ENCODE results near the gene STX16. TPM values are rescaled to one million over a fixed set of nuclear protein-coding genes. Genes with fewer than 3 reads are reported as not detected.

Gene STX16, protein sequence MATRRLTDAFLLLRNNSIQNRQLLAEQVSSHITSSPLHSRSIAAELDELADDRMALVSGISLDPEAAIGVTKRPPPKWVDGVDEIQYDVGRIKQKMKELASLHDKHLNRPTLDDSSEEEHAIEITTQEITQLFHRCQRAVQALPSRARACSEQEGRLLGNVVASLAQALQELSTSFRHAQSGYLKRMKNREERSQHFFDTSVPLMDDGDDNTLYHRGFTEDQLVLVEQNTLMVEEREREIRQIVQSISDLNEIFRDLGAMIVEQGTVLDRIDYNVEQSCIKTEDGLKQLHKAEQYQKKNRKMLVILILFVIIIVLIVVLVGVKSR
- 100 to 1,000 TPM in 1 of 4 donors, 10 to 100 TPM in 3; 42.8 to 126 (median 57.1) TPM for total RNA-seq
- 10 to 100 TPM; 14.6 to 43.8 (median 15.6) TPM for polyA plus RNA-seq

DNA sequence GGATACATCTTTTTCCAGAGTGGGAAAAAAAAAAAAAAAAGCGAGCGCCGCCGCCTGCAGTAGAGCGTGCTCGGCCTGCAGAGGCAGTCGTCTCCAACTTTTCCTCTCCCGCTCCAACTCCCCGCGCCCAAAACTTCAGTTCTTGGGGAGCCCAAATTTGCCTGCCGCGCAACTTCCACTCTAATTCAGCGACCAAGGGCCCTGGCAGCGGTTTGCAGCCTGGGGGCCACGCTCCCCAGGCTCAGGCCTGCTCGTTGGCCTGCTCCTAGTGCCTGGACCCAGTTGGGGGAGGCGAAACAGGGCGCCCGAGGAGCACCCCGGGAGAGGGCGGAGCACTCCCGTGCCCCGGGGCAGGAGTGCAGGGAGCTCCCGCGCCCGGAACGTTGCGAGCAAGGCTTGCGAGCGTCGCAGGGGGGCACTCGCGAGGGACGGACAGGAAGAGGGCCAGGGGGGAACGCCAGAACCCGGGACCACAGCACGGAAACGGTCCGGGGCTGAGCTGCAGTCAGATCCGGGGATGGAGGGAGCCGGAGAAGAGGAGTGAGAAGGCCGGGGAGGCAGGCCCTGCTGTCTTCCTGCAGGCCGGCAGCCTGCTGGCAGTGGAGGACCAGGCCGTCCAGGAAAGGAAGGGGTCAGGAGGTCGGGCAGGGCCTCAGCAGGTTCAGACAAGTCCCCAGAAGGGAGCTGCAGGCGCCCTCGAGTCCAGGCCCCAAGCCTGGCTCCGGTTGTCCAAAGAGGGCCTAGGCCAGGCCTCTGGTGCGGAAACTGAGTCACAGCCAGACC, at the start of gene STX16:
STX16 (plus strand) TSS at position 508 of the 783 bp plus-strand sequence. CDS start 724 bp downstream, outside the sequence.
- peaks cover 0 to 74% (median 60%) of the 10 kb centered on the region in 4 donors for H3K4me1 ChIP-seq
- peak within 1 kb of the TSS; percentile 93 to 96 (median 96) for H3K27ac ChIP-seq
- H3K27me3 ChIP-seq, result no peaks in the 10 kb centered on the region
- H3K4me3 ChIP-seq, result peak within 1 kb of the TSS; percentile 71 to 91 (median 85)
- intact Hi-C loops (cut with DNase I), result loop anchor here (1.0 to 10.0 kb wide), 7 partner anchors 40 to 414 kb away; partner anchors contain the start of genes RAB22A and VAPB
- no peaks in the 10 kb centered on the region for H3K9me3 ChIP-seq
- TF ChIP-seq POLR2A (IDR thresholded peaks at IDR 0.05), result peak; percentile 63 to 66
- TF ChIP-seq EP300 (IDR thresholded peaks at IDR 0.05), result no peak
- peak; percentile 69 to 93 (median 84) for TF ChIP-seq POLR2AphosphoS5 (IDR thresholded peaks at IDR 0.05)
- TF ChIP-seq CTCF (IDR thresholded peaks at IDR 0.05), result peak; percentile 40 to 65 (median 60)
- 0% methylated on average over 49 of the region's 49 CpGs for WGBS, 2 donors
- H3K36me3 ChIP-seq, result no peaks in the 10 kb centered on the region
- peak; percentile 95 for DNase-seq

DNA sequence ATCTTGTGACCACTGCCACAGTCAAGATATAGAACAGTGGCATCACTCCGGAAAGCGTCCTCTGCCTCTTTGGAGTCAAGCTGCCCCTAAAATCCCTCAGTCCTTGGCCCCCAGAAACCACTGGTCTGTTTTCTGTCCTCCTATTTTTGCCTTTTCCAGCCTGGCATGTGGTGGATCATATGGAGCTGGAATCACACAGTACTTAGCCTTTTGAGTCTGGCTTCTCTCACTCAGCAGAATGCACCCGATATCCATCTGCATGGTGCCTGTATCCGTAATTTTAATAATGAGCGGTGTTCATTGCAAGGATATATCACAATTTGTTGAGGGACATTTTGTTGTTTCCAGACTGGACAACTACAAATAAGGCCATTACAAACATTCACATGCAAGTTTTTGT, 49.0 kb upstream of the STX16 start:
- Histone ChIP-seq H3K27ac (peak overlapping the region; percentile 10 to 85 (median 74)), H3K27me3 (no peaks in the 10 kb centered on the region), H3K4me1 (peaks cover 0 to 74% (median 54%) of the 10 kb centered on the region in 4 donors), H3K9me3 (no peaks in the 10 kb centered on the region), H3K36me3 (no peaks in the 10 kb centered on the region), H3K4me3 (no peak overlapping the region)
- intact Hi-C loops (cut with DNase I), result no loop called here
- TF ChIP-seq POLR2AphosphoS5 (IDR thresholded peaks at IDR 0.05) (no peak), CTCF (IDR thresholded peaks at IDR 0.05) (no peak), POLR2A (IDR thresholded peaks at IDR 0.05) (no peak), EP300 (IDR thresholded peaks at IDR 0.05) (no peak)
- no peak for DNase-seq
- WGBS, 2 donors, result 91 to 93% methylated on average over 5 of the region's 5 CpGs

- no peaks in the 10 kb centered on the region for H3K9me3 ChIP-seq
- DNase-seq, result no peak
- H3K27me3 ChIP-seq, result no peaks in the 10 kb centered on the region
- H3K27ac ChIP-seq, result peak overlapping the region; percentile 53 to 85 (median 74)
- no peak overlapping the region for H3K4me3 ChIP-seq
- no peaks in the 10 kb centered on the region for H3K36me3 ChIP-seq
- H3K4me1 ChIP-seq, result peaks cover 0 to 58% (median 38%) of the 10 kb centered on the region in 4 donors
- TF ChIP-seq EP300 (IDR thresholded peaks at IDR 0.05), result peak in 1 of 4 donors; percentile 17
- TF ChIP-seq CTCF (IDR thresholded peaks at IDR 0.05), result no peak
- no peak for TF ChIP-seq POLR2A (IDR thresholded peaks at IDR 0.05)
- peak in 2 of 4 donors; percentile 19 to 34 for TF ChIP-seq POLR2AphosphoS5 (IDR thresholded peaks at IDR 0.05)
- 94 to 95% methylated on average over 2 of the region's 2 CpGs for WGBS, 2 donors
- intact Hi-C loops (cut with DNase I), result no loop called here
These were observed 47.4 kb upstream of the STX16 start for GRCh38 chr20:58603721-58604120.

DNA sequence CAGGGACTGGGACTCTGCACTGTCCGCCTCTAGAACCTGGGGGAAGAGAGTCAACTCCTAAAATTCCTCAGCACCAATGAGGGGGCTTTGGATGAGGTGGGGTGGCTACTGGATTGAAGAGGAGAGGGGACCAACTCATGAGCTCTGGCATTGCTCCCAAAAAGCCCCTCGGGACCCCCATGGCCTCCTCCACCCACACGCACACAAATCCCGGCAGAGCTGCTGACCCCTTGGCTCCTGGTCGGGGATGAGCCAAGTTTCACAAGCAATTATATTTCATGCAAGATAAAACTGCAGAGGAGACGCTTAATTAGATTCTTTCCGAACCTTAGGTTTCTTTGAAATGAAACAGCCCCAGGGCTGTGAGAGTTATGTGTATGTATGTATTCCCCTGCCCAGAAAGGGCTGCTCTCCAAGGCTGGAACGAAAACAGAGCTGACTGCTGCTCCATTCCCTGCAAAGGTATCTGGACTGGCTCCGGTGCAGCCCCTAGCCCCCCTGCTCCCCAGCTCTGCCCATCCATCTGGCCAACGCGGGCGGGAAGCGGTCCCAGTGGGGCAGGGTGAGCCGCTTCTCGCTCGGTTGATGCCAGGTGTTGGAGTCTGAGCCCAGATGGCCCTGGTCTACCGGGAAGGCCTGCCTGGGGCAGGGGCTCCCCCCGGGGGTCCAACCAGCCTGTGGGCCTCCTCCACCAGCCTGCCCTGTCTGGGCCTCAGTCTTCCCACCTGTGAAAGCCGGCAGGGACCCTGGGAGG, 46.8 kb upstream of the STX16 start:
- Histone ChIP-seq H3K9me3 (no peaks in the 10 kb centered on the region), H3K4me3 (no peak overlapping the region), H3K27me3 (no peaks in the 10 kb centered on the region), H3K36me3 (no peaks in the 10 kb centered on the region), H3K4me1 (peaks cover 0 to 52% (median 35%) of the 10 kb centered on the region in 4 donors), H3K27ac (peak overlapping the region; percentile 53 to 85 (median 74))
- WGBS, 2 donors, result 81 to 90% methylated on average over 19 of the region's 19 CpGs
- TF ChIP-seq CTCF (IDR thresholded peaks at IDR 0.05), result no peak
- TF ChIP-seq POLR2AphosphoS5 (IDR thresholded peaks at IDR 0.05), result peak; percentile 28 to 74 (median 56)
- no peak for TF ChIP-seq POLR2A (IDR thresholded peaks at IDR 0.05)
- peak in 1 of 4 donors; percentile 33 for TF ChIP-seq EP300 (IDR thresholded peaks at IDR 0.05)
- intact Hi-C loops (cut with DNase I), result no loop called here
- DNase-seq, result peak; percentile 85

Measured in sigmoid colon (tissue), 7 donors.